ENCODE results near the gene ODF2L.
"Not testable (repeated sequence)": the region's sequence is repeated elsewhere in the genome, so short reads cannot be mapped to it uniquely, and the experiment has no call there.

The ODF2L gene

DNA sequence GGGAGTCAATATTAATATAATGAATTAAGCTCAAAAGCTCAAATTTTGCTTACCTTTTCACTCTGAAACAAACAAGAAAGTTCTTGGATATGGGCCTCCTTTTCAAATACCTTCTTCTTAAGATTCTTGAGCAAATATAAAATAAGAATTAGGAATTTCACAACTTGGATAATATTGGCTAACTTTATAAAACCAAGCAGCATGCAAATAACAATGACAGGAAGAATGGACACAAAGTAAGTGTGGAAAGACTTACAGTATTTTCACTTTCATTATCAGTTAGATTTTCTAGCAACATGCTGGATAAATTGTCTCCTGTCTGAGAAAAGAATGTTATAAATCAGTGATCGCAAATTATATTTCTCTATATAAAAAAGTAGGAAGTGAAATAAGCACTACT is 13.2 kb downstream of the ODF2L start:
- DNase-seq, result no peak

DNA sequence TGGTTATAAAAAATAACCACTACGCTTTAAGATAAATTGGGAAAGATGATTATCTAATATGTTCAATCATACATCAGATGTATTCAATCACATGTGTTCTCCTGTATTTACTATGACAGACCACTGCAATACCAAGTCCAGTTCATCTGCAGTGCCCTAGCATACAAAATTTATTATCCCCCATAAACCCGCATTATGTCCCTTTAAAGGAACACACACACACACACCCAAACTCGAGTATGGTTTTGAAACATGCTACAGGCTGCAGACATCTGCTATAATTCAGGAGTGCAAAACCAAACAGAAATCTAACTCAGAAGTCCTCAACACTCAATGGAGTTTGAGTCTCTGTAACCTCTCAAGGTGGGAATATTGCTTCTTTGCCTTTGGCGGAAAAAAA is 14.9 kb downstream of the ODF2L start:
- no peak for DNase-seq

DNA sequence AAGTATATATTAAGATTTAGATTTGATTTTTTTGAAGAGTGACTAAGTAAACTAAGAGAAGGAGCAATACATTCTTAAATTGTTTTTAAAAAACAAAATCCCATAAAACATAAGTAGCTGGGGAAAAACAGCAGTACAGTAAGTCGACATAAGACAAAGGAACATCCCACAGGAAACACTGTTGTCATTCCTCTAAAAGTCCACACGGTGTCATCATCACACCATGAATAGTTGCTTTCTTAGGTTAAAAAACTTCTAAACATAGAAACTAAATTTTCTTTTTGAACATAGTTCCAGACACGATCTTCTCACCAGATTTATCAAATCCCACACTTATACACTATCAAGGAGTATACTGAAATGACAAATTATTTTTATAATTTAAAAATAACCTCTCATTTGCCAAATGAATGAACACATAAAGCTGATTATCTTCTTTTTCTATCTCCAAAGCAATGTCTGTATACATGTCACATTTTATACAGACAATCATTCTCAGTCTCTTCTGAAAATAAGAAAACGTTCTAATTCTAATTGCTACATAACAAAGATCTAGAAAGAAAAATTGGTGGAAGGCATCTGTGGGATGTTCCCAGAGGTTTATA is 15.8 kb downstream of the ODF2L start:
- DNase-seq, result peak in 1 of 2 donors; percentile 60

DNA sequence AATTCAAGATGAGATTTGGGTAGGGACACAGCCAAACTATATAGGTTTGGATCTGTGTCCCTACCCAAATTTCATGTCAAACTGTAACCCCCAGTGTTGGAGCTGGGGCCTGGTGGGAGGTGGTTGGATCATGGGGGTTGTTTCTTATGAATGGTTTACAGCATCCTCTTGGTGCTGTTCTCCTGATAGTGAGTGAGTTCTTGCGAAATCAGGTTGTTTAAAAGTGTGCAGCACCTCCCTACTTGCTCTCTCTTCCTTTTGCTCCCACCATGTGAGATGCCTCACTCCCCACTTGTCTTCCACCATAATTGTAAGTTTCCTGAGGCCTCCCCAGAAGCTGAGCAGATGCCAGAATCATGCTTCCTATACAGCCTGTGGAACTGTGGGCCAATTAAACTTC is 17.3 kb downstream of the ODF2L start:
- DNase-seq, result no peak

DNA sequence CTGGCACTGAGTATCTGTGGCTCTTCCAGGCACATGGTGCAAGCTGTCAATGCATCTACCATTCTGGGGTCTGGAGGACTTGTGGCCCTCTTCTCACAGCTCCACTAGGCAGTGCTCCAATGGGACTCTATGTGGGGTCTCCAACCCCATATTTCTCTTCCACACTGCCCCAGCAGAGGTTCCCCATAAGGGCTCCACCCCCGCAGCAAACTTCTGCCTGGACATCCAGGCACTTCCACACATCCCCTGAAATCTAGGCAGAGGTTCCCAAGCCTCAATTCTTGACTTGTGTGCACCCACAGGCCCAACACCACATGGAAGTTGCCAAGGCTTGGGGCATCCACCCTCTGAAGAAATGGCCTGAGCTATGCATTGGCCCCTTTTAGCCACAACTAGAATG is 18.8 kb downstream of the ODF2L start:
- DNase-seq, result no peak

DNA sequence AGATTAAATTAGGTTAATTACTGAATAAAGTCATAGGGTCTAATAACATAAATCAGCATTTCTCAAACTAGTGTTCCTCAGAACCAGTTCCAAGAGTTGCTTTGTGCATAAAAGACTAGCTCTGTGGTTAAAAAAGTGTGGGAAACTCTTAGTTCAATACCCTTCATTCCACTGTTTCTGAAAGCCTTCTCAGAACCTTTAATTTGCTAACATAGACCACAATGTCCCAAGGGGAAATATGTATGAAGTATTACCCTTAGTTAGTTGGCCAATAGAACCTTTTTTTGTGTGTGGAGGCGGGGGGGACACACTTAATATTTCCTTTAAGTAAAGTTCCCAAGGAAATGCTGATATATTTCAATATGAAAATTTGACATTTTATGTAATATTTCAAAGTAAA is 20.4 kb downstream of the ODF2L start:
- DNase-seq, result no peak

DNA sequence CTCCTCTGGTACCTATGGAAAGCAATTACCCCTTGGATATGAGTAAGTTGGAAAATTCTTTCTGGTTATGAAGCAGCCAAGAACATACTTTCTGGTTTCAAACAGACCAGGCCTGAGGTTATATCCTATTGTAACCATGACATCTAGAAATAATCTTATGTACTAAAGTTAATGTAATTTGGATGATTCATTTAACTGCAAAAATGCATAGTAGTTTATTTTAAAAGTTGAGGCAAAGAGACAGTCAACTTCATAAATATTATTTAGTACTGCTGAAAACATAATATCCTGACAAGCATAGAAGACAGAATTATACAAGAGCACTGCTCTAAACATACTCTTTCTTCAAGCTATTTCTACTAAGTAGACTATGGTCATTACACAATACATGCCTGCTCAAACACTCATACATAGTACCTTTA is 25.5 kb downstream of the ODF2L start:
- no peak for DNase-seq

DNA sequence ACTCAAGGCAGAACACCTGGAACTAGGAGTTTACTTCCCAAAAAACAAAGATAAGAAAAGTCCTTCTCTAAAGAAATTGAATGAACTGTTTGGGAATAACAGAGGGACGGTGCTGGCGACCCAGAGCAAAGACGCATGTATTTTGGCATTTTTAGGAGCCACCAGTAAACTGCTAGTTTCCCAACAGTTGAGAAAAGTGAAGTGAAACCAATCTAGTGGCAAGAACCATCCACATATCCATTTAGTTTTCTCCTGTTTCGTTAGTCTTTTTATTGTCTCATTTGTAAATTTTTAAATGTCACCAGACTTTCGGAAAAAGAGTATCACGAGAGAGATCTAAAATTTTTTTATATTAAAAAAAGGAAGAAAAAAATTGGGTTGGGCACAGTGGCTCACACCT is 30.2 kb downstream of the ODF2L start:
- DNase-seq, result no peak

DNA sequence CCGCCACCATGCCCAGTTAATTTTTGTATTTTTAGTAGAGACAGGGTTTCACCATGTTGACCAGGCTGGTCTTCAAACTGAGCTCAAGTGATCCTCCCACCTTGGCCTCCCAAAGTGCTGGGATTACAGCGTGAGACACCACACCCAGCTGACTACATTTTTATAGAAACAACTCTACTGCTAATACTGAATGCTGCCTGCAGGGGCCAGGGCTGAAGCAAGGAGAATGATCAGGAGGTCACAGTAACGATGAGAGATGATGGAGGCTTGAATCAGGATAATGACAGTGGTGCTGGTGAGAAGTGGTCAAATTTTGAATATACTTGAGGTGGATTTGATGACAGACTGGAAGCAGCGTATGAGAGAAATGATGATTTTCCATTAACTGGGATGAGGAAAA is 33.3 kb downstream of the ODF2L start:
- no peak for DNase-seq

DNA sequence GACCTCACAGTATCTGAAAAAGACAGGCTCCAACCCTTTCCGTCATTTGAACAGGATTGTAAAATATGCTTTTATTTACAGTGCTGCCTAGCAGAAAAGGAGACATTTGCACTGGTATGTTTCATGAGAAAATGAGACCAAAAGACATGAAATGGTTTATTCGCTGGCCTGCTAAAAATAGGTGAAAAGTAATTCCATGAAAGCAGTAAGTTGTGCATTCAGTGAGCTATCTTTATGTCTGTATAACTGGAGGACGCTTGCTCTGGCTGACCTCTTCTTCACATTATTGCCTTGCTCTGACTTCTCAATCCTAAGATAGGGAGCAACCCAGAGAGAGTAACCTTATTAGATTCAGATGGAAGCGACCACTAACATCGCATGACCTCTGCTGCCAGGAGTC is 38.3 kb downstream of the ODF2L start:
- DNase-seq, result no peak

DNA sequence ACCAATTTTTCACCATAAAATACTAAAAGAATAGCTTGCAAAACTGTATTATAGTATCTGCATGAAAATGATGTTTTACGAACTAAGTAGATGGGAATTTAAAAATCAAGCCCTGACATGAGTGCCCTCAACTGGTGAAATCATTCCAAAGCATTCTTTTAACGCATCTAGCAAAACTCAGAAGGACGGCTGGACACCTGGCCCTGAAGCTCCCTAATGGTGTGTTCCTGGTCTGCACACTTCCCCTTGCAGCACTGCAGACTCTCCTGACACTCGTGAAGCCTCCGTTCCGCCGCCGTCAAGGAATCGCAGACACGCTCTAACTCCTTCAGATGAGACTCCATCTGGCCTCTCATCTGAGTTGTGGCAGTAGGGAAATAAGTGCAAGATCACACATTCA is 39.9 kb downstream of the ODF2L start:
- DNase-seq, result no peak

DNA sequence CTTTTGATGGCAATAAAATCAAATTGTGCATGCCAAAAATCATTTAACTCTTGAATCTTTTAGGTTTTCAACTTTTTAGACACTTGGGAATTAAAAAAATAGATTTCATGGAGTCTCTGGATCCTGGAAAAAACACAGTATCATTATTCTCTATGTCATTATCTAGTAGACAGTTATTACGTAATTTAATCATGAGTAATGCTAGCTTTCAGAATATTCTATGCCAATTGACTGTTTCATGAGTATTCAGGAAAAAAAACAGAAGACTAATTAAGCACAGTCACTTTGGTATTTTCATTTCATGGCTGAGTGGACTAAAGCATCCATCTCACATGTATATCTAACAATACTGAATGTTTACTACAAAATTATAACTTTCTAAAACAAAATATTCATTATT is 44.0 kb downstream of the ODF2L start:
- no peak for DNase-seq

DNA sequence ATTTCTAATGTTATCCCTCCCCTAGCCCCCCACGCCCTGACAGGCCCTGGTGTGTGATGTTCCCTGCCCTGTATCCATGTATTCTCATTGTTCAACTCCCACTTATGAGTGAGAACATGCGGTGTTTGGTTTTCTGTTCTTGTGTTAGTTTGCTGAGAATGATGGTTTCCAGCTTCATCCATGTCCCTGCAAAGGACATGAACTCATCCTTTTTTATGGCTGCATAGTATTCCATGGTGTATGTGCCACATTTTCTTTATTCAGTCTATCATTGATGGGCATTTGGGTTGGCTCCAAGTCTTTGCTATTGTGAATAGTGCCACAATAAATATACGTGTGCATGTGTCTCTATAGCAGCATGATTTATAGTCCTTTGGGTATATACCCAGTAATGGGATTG is 45.9 kb downstream of the ODF2L start:
- DNase-seq, result not testable (repeated sequence)

DNA sequence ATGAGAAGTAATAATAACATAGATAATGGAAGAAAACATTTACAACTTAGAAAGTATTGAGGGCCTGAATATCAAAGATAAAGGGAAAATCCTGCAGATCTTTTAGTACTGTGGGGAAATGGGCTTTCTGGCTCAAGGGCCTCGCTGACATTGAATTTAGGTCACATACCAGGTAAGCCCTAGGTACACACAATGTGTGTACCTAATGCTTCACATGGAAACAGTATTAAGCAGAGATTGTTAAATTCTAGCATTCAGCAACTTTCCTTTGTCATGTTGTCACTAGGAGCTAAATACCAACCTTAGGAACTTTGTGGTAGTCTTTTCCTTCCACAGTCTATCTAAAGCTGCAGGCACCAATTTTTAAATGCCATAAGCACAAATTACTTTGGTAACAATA is 49.7 kb downstream of the ODF2L start:
- DNase-seq, result no peak

DNA sequence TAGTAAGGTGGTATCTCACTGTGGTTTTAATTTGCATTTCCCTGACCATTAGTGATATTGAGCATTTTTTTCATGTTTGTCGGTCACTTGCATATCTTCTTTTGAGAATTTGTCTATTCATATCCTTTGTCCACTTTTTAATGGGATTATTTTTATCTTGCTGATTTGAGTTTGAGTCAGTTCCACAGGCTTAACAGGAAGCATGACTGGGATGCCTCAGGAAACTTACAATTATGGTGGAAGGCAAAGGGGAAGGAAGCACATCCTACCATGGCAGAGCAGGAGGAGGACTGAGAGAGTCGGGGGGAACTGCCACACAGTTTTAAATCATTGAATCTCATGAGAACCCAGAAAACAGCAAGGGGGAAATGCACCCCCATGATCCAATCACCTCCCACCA is 51.1 kb downstream of the ODF2L start:
- DNase-seq, result no peak

DNA sequence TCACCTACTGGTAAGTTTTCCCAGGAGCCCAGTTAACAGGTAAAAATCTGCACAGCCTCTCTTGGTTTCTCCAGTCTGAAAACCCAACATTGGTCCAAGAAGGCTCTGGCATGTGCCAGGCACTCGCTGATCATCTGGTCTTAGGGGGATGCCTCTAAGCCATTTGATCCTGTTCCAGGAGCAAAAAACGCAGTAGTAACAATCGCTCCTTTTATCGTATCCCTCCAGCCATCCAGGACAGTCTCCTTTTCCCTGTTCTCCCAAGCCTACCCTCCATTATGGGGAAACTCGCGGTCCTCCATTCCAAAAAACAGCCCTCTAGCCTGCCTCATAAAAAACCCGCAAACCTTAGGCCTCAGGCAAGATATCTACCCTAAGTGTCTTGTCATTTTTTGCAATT is 56.2 kb downstream of the ODF2L start:
- no peak for DNase-seq

DNA sequence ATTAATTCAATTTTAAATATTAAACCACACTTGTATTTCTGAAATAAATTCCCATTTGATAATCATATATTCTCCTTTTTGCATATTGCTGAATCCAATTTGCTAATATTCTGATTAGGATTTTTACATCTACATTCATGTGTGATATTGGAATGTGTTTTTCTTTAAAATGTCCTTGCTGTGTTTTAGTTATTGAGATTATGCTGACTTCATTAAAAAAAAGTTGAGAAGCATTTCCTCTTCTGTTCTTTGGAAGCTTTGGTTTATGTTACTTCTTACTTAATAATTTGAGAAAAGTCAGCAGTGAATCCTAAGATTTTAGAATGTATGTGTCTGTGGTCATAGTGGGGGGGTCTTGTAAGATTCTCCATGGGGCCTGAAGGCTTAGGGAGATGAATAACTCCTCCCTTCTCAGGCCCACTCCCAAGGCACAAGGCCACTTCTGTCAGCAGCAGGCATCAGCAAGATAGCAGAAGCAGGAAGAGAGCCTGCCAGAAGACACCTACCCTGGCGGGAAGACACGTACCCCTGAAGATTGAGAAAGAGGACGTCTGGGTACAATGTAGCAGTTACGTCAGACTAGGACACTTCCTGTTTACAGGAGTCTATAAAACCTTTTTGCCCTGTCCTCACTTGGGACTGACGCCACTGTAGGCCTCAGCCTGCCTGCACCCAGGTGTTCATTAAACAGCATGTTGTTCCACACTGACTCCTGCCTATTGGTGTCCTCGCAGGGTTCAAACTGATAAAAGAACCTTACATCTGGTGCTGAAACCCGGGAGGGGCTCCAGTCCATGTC is 56.9 kb downstream of the ODF2L start:
- no peak for DNase-seq

DNA sequence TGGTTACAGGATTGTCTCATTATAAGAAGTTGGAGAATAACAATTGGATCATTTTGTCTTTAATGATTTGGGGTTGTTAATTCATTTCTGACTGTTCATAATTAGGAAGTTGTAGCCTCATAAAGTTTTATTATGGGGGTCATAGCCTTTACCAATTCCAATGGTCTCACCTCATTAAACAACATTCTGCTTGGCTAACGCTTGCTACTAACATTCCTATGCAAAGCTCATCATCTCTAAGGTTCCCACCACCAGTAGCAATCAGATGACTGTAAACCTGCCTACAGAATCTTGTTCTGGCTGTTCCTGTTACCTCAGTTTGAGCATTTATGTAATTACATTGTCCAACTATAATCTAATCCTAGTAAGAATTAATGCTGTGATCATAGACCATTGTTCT is 60.2 kb downstream of the ODF2L start:
- no peak for DNase-seq

DNA sequence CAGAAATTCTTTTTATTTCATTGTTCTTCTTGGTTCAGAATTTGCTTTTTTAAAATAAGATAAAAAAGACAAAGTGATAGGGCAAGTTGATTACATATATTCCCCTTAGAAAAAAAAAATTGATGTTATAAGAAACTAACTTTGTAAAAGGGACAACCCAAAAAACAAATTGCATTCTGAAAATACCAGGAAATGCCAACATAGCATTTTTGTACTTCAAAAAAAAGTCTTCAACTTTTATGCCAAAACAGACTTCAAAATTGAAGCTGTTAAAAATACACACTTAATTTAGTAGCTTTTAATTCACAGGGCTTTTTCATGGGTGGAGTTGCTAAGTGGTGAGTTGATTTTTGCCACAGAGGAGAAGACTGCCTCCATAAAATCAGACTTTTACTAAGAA is 70.9 kb downstream of the ODF2L start:
- DNase-seq, result no peak

DNA sequence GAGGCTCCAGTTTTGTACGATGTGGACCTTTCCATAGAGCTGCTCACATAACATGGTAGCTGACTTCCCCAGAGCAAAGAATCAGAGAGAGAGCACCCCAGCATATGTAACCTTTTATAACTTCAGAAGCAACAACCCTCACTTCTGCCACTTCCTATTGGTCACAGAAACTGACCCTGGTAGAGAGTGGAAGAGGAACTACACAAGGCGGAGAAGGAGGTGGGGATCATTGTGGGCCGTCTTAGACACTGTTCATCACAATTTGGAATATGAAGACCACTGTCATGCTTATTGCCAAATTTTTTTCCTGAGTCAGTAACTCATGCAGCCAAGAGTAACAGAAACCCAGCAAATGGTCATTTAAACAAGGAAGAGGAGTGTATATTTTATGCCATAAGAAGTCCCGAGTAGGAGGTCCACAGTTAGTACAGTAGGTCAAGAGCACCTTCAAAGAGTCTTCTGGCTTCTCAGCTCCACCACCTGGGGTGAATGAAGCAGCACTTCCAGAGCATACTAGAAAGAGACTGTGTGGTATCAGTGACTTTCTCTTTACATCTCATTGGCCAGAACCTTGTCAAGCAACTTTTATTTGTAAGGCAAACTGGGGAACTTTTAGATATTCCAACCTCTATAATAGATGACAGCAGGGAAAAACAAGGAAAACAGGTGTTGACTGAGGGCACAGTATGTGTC is 71.8 kb downstream of the ODF2L start:
- DNase-seq, result no peak

DNA sequence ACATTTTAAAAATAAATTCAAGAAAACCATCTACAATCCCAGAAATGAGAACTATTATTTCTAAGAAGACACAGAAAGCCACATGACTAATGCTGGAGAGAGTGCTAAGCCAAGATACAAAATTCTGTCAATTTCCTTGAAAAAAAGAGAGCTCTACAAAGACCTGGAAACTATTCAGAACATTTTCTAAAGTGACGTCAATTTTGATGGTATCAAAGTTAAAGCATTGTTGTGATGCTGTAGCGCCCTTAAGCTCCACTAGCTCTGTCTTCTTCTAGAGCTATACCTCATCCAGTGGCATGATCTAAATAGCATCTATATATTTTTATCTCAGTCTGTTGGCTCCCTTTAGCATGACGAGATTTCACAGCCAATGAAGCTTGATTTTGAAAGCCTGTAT is 73.9 kb downstream of the ODF2L start:
- no peak for DNase-seq

DNA sequence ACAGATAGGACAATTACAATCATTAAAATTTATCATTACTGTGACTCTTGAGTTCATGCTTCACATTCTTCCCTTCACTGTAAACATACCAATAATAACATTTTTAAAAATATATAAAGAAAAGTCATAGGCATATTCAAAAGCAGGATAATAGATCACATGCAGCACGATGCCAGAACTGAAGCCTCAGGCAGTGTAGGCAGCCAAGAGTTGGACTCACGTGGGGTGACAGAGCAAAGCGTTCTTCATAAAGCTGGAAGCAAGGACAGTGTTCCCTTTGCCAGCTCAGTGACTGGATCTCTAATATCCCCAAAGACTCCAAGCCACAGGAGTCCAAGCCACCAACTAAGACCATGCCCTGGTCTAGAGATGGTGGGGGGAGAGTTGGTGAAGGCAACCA is 77.7 kb downstream of the ODF2L start:
- DNase-seq, result no peak

DNA sequence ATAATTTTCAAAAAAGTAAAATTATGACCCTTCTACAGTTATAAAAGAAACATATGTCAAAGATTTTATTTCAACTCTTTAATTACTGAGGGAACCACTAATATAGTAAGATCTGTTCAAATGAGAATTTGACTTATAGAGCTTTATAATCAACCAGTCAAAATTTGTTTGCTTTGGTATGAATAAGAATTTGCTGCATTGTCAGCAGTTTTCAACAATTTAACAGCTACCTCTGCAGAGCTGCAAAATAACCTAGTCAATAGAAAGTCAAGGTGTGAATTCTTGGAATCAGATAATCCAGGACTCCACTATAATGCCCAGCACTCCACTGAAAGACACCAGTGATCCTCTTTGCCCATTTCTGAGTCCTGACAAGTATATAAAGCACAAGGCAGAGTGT is 78.2 kb downstream of the ODF2L start:
- no peak for DNase-seq

DNA sequence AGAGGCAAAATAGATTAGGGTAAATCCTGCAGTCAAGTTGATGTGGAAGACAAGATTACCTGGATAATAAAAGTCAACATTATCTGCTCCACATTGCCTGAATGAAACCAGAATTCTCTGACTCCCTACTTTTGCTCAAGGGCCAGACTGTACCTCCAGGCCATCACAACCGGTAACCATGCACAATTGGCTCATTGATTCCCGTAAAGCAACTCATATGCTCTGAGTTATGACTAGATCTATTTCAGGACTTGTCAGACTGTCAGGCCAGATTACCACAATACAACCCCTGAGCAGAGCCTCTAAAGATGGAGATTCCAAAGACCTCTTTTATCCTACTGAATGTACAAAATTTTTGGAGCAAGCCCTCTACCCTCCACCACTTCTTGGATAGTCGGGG is 90.4 kb downstream of the ODF2L start:
- no peak for DNase-seq

All from hippocampal formation (tissue), 2 donors.